Measurements from ENCODE around the gene SAP30BP. TPM values are rescaled to one million over a fixed set of nuclear protein-coding genes. Genes with fewer than 3 reads are reported as not detected.
A peak's percentile ranks its signal among the peaks of the same experiment; 100 is the strongest.

The SAP30BP gene
- total RNA-seq (2014; rRNA removed; shearing (Covaris generic); ENCODE audit: low replicate concordance) = 26.5 and 49.2 TPM in 2 replicates

DNA sequence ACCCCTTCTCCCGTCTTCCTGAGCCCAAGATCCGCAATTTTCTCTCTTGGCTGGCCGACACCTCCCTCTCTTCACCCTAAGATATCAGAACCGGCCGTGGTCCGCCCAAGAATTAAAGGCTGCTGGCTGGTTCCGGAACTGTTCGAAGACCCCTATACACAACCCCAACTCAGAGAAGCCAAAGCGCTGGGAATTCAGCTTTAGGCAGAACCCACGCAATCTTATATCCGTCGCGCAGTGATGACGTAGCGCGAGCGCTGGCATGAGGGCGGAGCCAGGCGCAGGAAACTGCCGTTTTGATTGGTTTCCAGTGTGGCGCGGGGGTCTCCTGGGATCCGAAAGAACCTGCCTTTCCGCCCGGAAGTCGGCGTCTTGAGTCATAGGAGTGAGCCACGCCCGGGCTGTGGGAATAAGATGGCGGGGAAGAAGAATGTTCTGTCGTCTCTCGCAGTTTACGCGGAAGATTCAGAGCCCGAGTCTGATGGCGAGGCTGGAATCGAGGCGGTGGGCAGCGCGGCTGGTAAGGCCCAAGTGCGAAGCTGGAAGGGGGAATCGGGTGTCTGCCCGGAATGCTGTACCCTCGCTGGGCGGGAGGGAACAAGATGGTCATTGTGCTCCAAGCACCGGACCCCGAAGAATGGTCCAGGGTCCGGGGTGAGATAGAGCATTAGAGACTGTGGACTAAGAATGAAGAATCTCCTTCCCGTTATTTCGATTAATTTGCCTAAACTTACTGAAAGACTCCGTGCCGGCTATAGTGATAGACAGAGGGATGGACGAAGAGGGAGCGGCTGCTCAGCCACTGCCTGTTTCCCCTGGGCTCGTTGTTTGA lies at the start of gene SAP30BP, which contains the start of gene RECQL5:
Gene SAP30BP, plus strand, starts transcription at position 380 of the 832 bp plus-strand sequence. Its CDS starts 35 bp downstream, at position 415.
Gene RECQL5, minus strand, starts transcription at position 196 of the 832 bp plus-strand sequence. CDS start 597 bp downstream, outside the sequence.
- Histone ChIP-seq H3K36me3 (ENCODE audit: insufficient read depth, low read length) (peaks cover 41% of the 10 kb centered on the region), H3K27ac (ENCODE audit: low read length) (peak within 1 kb of the TSS; percentile 90)

DNA sequence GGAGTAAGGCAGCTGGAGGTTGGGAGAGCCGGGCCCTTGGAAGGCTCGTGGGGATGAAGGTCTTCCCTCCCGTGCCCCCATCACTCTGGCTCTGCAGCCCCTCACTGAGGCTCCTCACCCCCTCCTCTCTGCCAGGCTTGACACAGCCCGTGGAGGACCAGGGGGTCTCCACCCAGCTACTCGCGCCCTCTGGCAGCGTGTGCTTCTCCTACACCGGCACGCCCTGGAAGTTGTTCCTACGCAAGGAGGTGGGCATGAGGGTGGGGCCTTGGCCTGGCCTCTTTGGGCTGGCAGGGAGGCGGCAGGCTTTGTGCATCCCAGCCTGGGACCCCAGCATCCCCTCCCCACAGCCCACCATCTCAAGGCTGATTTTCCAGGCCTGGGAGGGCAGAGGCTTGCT lies 49.5 kb upstream of the SAP30BP start:
- DNase-seq = no peak
- no peak overlapping the region for H3K9ac ChIP-seq (ENCODE audit: low read length)
- H3K27me3 ChIP-seq (ENCODE audit: low read length) = no peaks in the 10 kb centered on the region
- no peak overlapping the region for H3K4me3 ChIP-seq (ENCODE audit: low read length)
- no peak overlapping the region for H2AFZ ChIP-seq (ENCODE audit: low read length)
- no peaks in the 10 kb centered on the region for H3K9me3 ChIP-seq (ENCODE audit: low read length)
- 0 out of 2 replicates have a peak, but pooled peaks cover 12% of the 10 kb centered on the region for H4K20me1 ChIP-seq (ENCODE audit: insufficient read depth, low read depth, low read length)
- H3K4me1 ChIP-seq (ENCODE audit: low read length) = no peaks in the 10 kb centered on the region
- H3K9me2 ChIP-seq (replicated peaks; ENCODE audit: insufficient read depth, low read length) = no peaks in the 10 kb centered on the region
- no peak overlapping the region for H3K27ac ChIP-seq (ENCODE audit: low read length)
- H3K79me2 ChIP-seq (ENCODE audit: low read length) = no peaks in the 10 kb centered on the region
- no peaks in the 10 kb centered on the region for H3K36me3 ChIP-seq (ENCODE audit: insufficient read depth, low read length)
- H3K4me2 ChIP-seq (ENCODE audit: low read depth, low read length, poor library complexity, severe bottlenecking) = no peak overlapping the region

More for the DNA sequence above, at the start of gene SAP30BP, which contains the start of gene RECQL5:
- H3K79me2 ChIP-seq (ENCODE audit: low read length) = peaks cover 68% of the 10 kb centered on the region
- DNase-seq = peak; percentile 99
- peak within 1 kb of the TSS; percentile 96 for H3K4me2 ChIP-seq (ENCODE audit: low read depth, low read length, poor library complexity, severe bottlenecking)
- H3K4me1 ChIP-seq (ENCODE audit: low read length) = peaks cover 42% of the 10 kb centered on the region
- no peak within 1 kb of the TSS for H2AFZ ChIP-seq (ENCODE audit: low read length)
- H3K9me2 ChIP-seq (replicated peaks; ENCODE audit: insufficient read depth, low read length) = no peaks in the 10 kb centered on the region
- H3K9ac ChIP-seq (ENCODE audit: low read length) = peak within 1 kb of the TSS; percentile 82
- H3K27me3 ChIP-seq (ENCODE audit: low read length) = no peaks in the 10 kb centered on the region
- H3K9me3 ChIP-seq (ENCODE audit: low read length) = no peaks in the 10 kb centered on the region
- H4K20me1 ChIP-seq (ENCODE audit: insufficient read depth, low read depth, low read length) = 0 out of 2 replicates have a peak, but pooled peaks cover 4% of the 10 kb centered on the region
- H3K4me3 ChIP-seq (ENCODE audit: low read length) = peak within 1 kb of the TSS; percentile 90

DNA sequence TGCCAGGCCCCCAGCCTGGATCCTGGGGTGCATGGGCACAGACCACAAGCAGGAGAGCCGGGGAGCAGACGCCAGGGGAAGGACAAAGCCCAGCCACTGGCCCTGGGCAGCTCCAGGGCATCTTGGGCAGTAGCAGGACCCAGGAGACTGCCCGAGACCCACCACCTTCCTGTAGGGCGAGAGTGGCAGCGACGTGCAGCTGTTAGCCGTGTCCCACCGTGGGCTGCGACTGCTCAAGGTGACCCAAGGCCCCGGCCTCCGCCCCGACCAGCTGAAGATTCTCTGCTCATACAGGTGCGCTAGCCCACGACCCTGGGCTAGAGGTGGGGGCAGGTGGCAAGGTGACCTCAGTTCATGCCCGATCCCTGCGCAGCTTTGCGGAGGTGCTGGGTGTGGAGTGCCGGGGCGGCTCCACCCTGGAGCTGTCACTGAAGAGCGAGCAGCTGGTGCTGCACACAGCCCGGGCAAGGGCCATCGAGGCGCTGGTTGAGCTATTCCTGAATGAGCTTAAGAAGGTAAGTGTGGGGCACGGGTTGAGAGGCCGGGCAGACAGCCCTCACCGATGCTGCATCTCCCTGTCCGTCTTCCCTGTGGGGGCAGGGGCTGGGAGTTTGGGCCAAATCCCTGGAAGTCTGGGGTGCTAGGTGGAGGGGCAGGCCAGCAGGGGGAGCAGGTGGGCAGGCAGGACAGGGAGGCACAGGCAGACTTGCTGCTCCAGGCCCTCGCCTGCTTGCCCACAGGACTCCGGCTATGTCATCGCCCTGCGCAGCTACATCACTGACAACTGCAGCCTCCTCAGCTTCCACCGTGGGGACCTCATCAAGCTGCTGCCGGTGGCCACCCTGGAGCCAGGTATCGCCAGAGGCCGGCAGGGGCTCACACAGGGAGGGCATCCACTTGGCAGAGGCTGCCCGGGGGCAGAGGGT lies 47.4 kb upstream of the SAP30BP start:
- no peaks in the 10 kb centered on the region for H3K36me3 ChIP-seq (ENCODE audit: insufficient read depth, low read length)
- no peak for DNase-seq

DNA sequence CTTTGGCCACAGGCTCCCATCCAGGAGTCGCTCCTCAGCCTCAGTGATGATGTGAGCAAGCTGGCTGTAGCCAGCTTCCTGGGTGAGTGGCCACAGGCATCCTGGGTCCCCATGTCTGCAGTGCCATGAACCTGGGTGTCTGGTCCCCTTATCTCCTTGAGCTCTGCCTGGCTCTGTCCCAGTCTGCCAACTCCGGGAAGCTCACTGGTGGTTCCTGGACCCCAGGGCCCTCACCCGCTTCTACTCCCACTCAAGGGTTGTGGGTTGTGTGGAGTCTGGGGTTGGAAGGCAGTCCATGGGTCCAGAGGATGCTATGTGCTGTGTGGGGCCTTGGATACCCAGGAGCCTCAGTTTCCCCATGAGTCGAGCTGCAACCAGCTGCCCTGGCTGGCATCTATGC lies 45.6 kb upstream of the SAP30BP start:
- H3K9ac ChIP-seq (ENCODE audit: low read length) = no peak overlapping the region
- no peak overlapping the region for H3K27ac ChIP-seq (ENCODE audit: low read length)
- H3K4me2 ChIP-seq (ENCODE audit: low read depth, low read length, poor library complexity, severe bottlenecking) = no peak overlapping the region
- no peaks in the 10 kb centered on the region for H3K27me3 ChIP-seq (ENCODE audit: low read length)
- no peaks in the 10 kb centered on the region for H3K79me2 ChIP-seq (ENCODE audit: low read length)
- H4K20me1 ChIP-seq (ENCODE audit: insufficient read depth, low read depth, low read length) = 0 out of 2 replicates have a peak, but pooled peaks cover 12% of the 10 kb centered on the region
- H2AFZ ChIP-seq (ENCODE audit: low read length) = no peak overlapping the region
- no peak overlapping the region for H3K4me3 ChIP-seq (ENCODE audit: low read length)
- H3K4me1 ChIP-seq (ENCODE audit: low read length) = no peaks in the 10 kb centered on the region
- H3K36me3 ChIP-seq (ENCODE audit: insufficient read depth, low read length) = no peaks in the 10 kb centered on the region
- H3K9me3 ChIP-seq (ENCODE audit: low read length) = no peaks in the 10 kb centered on the region
- no peaks in the 10 kb centered on the region for H3K9me2 ChIP-seq (replicated peaks; ENCODE audit: insufficient read depth, low read length)
- DNase-seq = no peak

More for the DNA sequence above, 47.4 kb upstream of the SAP30BP start:
- H3K4me1 ChIP-seq (ENCODE audit: low read length) = no peaks in the 10 kb centered on the region
- H3K4me2 ChIP-seq (ENCODE audit: low read depth, low read length, poor library complexity, severe bottlenecking) = no peak overlapping the region
- H3K9me3 ChIP-seq (ENCODE audit: low read length) = no peaks in the 10 kb centered on the region
- H3K9me2 ChIP-seq (replicated peaks; ENCODE audit: insufficient read depth, low read length) = no peaks in the 10 kb centered on the region
- H2AFZ ChIP-seq (ENCODE audit: low read length) = no peak overlapping the region
- 0 out of 2 replicates have a peak, but pooled peaks cover 12% of the 10 kb centered on the region for H4K20me1 ChIP-seq (ENCODE audit: insufficient read depth, low read depth, low read length)
- H3K27ac ChIP-seq (ENCODE audit: low read length) = no peak overlapping the region
- no peak overlapping the region for H3K4me3 ChIP-seq (ENCODE audit: low read length)
- H3K9ac ChIP-seq (ENCODE audit: low read length) = no peak overlapping the region
- H3K79me2 ChIP-seq (ENCODE audit: low read length) = no peaks in the 10 kb centered on the region
- H3K27me3 ChIP-seq (ENCODE audit: low read length) = no peaks in the 10 kb centered on the region

DNA sequence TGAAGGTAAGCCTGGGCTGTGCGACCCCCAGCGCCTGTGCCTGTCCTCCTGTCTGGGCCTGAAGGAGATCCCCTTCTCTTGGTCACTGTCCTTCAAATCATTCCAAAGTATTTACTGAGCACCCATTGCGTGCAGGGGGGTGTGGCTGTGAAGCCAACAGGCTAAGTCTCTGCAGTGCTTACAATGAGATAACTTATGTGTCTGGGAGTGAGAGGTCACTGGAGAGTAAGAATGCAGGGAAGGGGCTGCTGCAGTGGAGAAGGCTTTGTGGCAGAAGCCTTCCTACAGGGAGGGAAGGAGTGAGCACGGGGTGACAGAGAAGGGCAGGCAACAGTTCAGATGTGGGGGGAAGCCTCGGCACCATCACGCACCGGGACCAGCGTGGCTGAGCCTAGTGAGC lies 45.1 kb upstream of the SAP30BP start:
- Histone ChIP-seq H3K27ac (ENCODE audit: low read length) (no peak overlapping the region), H3K27me3 (ENCODE audit: low read length) (no peaks in the 10 kb centered on the region), H2AFZ (ENCODE audit: low read length) (no peak overlapping the region), H3K4me3 (ENCODE audit: low read length) (no peak overlapping the region), H3K9ac (ENCODE audit: low read length) (no peak overlapping the region), H4K20me1 (ENCODE audit: insufficient read depth, low read depth, low read length) (0 out of 2 replicates have a peak, but pooled peaks cover 12% of the 10 kb centered on the region), H3K4me2 (ENCODE audit: low read depth, low read length, poor library complexity, severe bottlenecking) (no peak overlapping the region), H3K36me3 (ENCODE audit: insufficient read depth, low read length) (no peaks in the 10 kb centered on the region), H3K9me2 (replicated peaks; ENCODE audit: insufficient read depth, low read length) (no peaks in the 10 kb centered on the region), H3K4me1 (ENCODE audit: low read length) (no peaks in the 10 kb centered on the region), H3K79me2 (ENCODE audit: low read length) (no peaks in the 10 kb centered on the region), H3K9me3 (ENCODE audit: low read length) (no peaks in the 10 kb centered on the region)
- no peak for DNase-seq

DNA sequence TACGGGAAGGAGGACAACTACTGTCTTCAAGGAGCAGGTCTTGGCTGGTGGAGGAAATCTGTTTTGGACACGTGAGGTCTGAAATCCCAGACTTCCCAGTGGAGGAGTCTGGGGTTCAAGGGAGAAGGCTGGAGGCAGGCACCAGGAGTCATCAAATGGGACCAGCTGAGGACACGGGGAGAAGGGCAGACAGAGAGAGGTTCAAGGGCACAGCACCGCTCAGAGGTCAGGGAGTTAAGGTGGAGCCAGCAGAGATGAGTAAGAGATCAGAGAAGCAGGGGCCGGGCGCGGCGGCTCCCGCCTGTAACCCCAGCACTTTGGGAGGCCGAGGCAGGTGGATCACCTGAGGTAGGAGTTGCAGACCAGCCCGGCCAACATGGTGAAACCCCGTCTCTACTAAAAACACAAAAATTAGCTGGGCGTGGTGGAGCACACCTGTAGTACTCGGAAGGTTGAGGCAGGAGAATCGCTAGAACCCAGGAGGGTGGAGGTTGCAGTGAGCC lies 44.3 kb upstream of the SAP30BP start:
- no peaks in the 10 kb centered on the region for H3K4me1 ChIP-seq (ENCODE audit: low read length)
- H4K20me1 ChIP-seq (ENCODE audit: insufficient read depth, low read depth, low read length) = 0 out of 2 replicates have a peak, but pooled peaks cover 12% of the 10 kb centered on the region
- no peak overlapping the region for H3K9ac ChIP-seq (ENCODE audit: low read length)
- H3K27ac ChIP-seq (ENCODE audit: low read length) = no peak overlapping the region
- H3K79me2 ChIP-seq (ENCODE audit: low read length) = no peaks in the 10 kb centered on the region
- no peak for DNase-seq
- no peaks in the 10 kb centered on the region for H3K27me3 ChIP-seq (ENCODE audit: low read length)
- H3K36me3 ChIP-seq (ENCODE audit: insufficient read depth, low read length) = no peaks in the 10 kb centered on the region
- H3K4me3 ChIP-seq (ENCODE audit: low read length) = no peak overlapping the region
- H3K4me2 ChIP-seq (ENCODE audit: low read depth, low read length, poor library complexity, severe bottlenecking) = no peak overlapping the region
- no peaks in the 10 kb centered on the region for H3K9me3 ChIP-seq (ENCODE audit: low read length)
- H3K9me2 ChIP-seq (replicated peaks; ENCODE audit: insufficient read depth, low read length) = no peaks in the 10 kb centered on the region
- H2AFZ ChIP-seq (ENCODE audit: low read length) = no peak overlapping the region

DNA sequence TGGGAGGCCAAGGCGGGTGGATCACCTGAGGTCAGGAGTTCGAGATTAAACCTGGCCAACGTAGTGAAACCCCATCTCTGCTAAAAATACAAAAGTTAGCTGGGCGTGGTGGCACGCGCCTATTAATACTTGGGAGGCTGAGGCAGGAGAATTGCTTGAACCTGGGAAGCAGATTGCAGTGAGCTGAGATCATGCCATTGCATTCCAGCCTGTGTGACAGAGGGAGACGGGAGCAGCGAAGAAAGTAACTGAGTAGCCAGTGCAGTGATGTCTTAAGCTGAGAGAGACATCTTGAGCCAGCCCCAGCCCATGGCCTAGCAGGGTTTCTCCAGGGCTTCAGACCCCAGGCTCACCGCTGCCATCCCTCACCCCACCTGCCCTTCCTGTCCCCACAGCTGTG lies 43.8 kb upstream of the SAP30BP start:
- H3K9me2 ChIP-seq (replicated peaks; ENCODE audit: insufficient read depth, low read length) = no peaks in the 10 kb centered on the region
- no peak for DNase-seq

More for the DNA sequence above, 43.8 kb upstream of the SAP30BP start:
- Histone ChIP-seq H4K20me1 (ENCODE audit: insufficient read depth, low read depth, low read length) (0 out of 2 replicates have a peak, but pooled peaks cover 12% of the 10 kb centered on the region), H2AFZ (ENCODE audit: low read length) (no peak overlapping the region), H3K4me2 (ENCODE audit: low read depth, low read length, poor library complexity, severe bottlenecking) (no peak overlapping the region), H3K27ac (ENCODE audit: low read length) (no peak overlapping the region), H3K27me3 (ENCODE audit: low read length) (no peaks in the 10 kb centered on the region), H3K9ac (ENCODE audit: low read length) (no peak overlapping the region), H3K4me1 (ENCODE audit: low read length) (no peaks in the 10 kb centered on the region), H3K79me2 (ENCODE audit: low read length) (no peaks in the 10 kb centered on the region), H3K9me3 (ENCODE audit: low read length) (no peaks in the 10 kb centered on the region), H3K4me3 (ENCODE audit: low read length) (no peak overlapping the region), H3K36me3 (ENCODE audit: insufficient read depth, low read length) (no peaks in the 10 kb centered on the region)
